Measurements from ENCODE around the gene CARM1. TPM values are rescaled to one million over a fixed set of nuclear protein-coding genes. Genes with fewer than 3 reads are reported as not detected.

CARM1 gene
- total and polyA plus RNA-seq, 2 experiments from 2014 or later, result 43.3 to 118 TPM

- Histone ChIP-seq H3K4me3 (peak overlapping the region; percentile 26; the same call in 1 of the 2 replicates), H3K27me3 (ENCODE audit: insufficient read depth) (no peaks in the 10 kb centered on the region), H4K20me1 (replicated peaks; ENCODE audit: insufficient read depth) (no peaks in the 10 kb centered on the region; the same call in none of the 2 replicates), H3K4me1 (ENCODE audit: insufficient read depth) (peaks cover 79% of the 10 kb centered on the region), H3K9me2 (ENCODE audit: insufficient read depth) (no peaks in the 10 kb centered on the region), H2AFZ (no peak overlapping the region), H3K79me2 (replicated peaks; ENCODE audit: insufficient read depth) (peaks cover 96% of the 10 kb centered on the region), H3F3A (replicated peaks; ENCODE audit: low read depth) (peaks cover 40% of the 10 kb centered on the region), H3K27ac (ENCODE audit: low read depth) (peak overlapping the region; percentile 92), H3K36me3 (ENCODE audit: insufficient read depth) (no peaks in the 10 kb centered on the region), H3K4me2 (peak overlapping the region; percentile 76)
- Mint-ChIP-seq H3K9me3 (no peaks in the 10 kb centered on the region), H3K4me3 (peak overlapping the region; percentile 44), H3K36me3 (ENCODE audit: low read depth) (no peaks in the 10 kb centered on the region), H3K27me3 (ENCODE audit: insufficient read depth, low read depth, poor library complexity) (peaks cover 2% of the 10 kb centered on the region), H3K4me1 (peaks cover 56% of the 10 kb centered on the region), H3K27ac (peak overlapping the region; percentile 89)
- TF ChIP-seq POLR2AphosphoS5 (IDR thresholded peaks at IDR 0.05; ENCODE audit: low read depth), result no peak
- no peak for TF ChIP-seq REST (IDR thresholded peaks at IDR 0.05; ENCODE audit: unreplicated experiment)
- TF ChIP-seq NANOG (IDR thresholded peaks at IDR 0.05; ENCODE audit: borderline replicate concordance), result no peak
- TF ChIP-seq EZH2phosphoT487 (IDR thresholded peaks at IDR 0.05; ENCODE audit: unreplicated experiment), result no peak
- no peak for TF ChIP-seq EZH2 (IDR thresholded peaks at IDR 0.05; ENCODE audit: low read depth, unreplicated experiment)
- TF ChIP-seq JUNB (IDR thresholded peaks at IDR 0.05; ENCODE audit: unreplicated experiment), result no peak
- TF ChIP-seq STAT1 (IDR thresholded peaks at IDR 0.05; ENCODE audit: unreplicated experiment), result no peak
- no peak for TF ChIP-seq CTCF (conservative IDR thresholded peaks at IDR 0.05; ENCODE audit: low read depth in 2 of 2)
- no peak for TF ChIP-seq ZNF114 (CRISPR knock-in tag; IDR thresholded peaks at IDR 0.05)
- TF ChIP-seq, protein P1, sequence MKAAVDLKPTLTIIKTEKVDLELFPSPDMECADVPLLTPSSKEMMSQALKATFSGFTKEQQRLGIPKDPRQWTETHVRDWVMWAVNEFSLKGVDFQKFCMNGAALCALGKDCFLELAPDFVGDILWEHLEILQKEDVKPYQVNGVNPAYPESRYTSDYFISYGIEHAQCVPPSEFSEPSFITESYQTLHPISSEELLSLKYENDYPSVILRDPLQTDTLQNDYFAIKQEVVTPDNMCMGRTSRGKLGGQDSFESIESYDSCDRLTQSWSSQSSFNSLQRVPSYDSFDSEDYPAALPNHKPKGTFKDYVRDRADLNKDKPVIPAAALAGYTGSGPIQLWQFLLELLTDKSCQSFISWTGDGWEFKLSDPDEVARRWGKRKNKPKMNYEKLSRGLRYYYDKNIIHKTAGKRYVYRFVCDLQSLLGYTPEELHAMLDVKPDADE (IDR thresholded peaks at IDR 0.05), result no peak
- TF ChIP-seq ZNF331 (CRISPR knock-in tag; IDR thresholded peaks at IDR 0.05; ENCODE audit: low read depth), result no peak
- TF ChIP-seq ZNF462 (CRISPR knock-in tag; IDR thresholded peaks at IDR 0.05), result no peak
- TF ChIP-seq CREB1 (CRISPR knock-in tag; IDR thresholded peaks at IDR 0.05; ENCODE audit: low read depth), result no peak
- peak; percentile 73 for ATAC-seq
- peak; percentile 86 for DNase-seq (ENCODE audit: low spot score)
Observed at GRCh38 chr19:10888421-10888866, 17.1 kb downstream of the CARM1 start.
